ENCODE results near the gene GPR108.

- no peak for TF ChIP-seq ZNF565 (CRISPR knock-in tag; conservative IDR thresholded peaks at IDR 0.05; ENCODE audit: low read depth)
- no peak for TF ChIP-seq TSHZ2 (CRISPR knock-in tag; IDR thresholded peaks at IDR 0.05)
- TF ChIP-seq RARB (CRISPR knock-in tag; IDR thresholded peaks at IDR 0.05): no peak
- TF ChIP-seq, protein P1, sequence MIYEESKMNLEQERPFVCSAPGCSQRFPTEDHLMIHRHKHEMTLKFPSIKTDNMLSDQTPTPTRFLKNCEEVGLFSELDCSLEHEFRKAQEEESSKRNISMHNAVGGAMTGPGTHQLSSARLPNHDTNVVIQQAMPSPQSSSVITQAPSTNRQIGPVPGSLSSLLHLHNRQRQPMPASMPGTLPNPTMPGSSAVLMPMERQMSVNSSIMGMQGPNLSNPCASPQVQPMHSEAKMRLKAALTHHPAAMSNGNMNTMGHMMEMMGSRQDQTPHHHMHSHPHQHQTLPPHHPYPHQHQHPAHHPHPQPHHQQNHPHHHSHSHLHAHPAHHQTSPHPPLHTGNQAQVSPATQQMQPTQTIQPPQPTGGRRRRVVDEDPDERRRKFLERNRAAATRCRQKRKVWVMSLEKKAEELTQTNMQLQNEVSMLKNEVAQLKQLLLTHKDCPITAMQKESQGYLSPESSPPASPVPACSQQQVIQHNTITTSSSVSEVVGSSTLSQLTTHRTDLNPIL (CRISPR knock-in tag; IDR thresholded peaks at IDR 0.05; ENCODE audit: low read depth): no peak
- no peak for TF ChIP-seq OSR1 (CRISPR knock-in tag; IDR thresholded peaks at IDR 0.05)
- TF ChIP-seq ESRRG (CRISPR knock-in tag; IDR thresholded peaks at IDR 0.05): no peak
- no peak for TF ChIP-seq ZFP3 (CRISPR knock-in tag; IDR thresholded peaks at IDR 0.05)
- TF ChIP-seq SNAI2 (CRISPR knock-in tag; IDR thresholded peaks at IDR 0.05): no peak
- TF ChIP-seq ARNTL (CRISPR knock-in tag; IDR thresholded peaks at IDR 0.05; ENCODE audit: borderline replicate concordance, low read depth): no peak
- TF ChIP-seq GLIS3 (CRISPR knock-in tag; IDR thresholded peaks at IDR 0.05): no peak
Measured at GRCh38 chr19:6754136-6754535, 16.8 kb upstream of the GPR108 start.

Measured in SK-N-SH treated with all-trans-retinoic acid at 6 μM for 48 hours (cell line).